Loucy (cell line): ENCODE data around the gene DHRS11.

ENCODE experiments used
- H2AFZ ChIP-seq: fragments of 200-600 bp; sonication (generic); 2 replicates; pipeline ENCODE4 v1.6.0; 2016; ENCODE audit warnings: antibody characterized with exemption, mild to moderate bottlenecking, low read length, moderate library complexity
- H3F3A ChIP-seq: fragments of 200-600 bp; 2 replicates; pipeline ENCODE4 v1.6.0; 2016; ENCODE audit warnings: antibody characterized with exemption, low read depth, mild to moderate bottlenecking
- H3K27me3 ChIP-seq: fragments of 200-600 bp; sonication (generic); 2 replicates; pipeline ENCODE4 v1.6.1; 2014; ENCODE audit warnings: low read length, mild to moderate bottlenecking; ENCODE audit not compliant: insufficient read depth, poor library complexity, severe bottlenecking
- H3K36me3 ChIP-seq: fragments of 200-600 bp; sonication (generic); 2 replicates; pipeline ENCODE4 v1.6.1; 2016; ENCODE audit warnings: low read length; ENCODE audit not compliant: insufficient read depth
- H3K4me1 ChIP-seq: fragments of 200-600 bp; sonication (generic); 2 replicates; pipeline ENCODE4 v1.5.1; 2014; ENCODE audit warnings: low read length, mild to moderate bottlenecking; ENCODE audit not compliant: insufficient read depth, poor library complexity, severe bottlenecking
- H3K4me2 ChIP-seq: fragments of 200-600 bp; sonication (generic); 2 replicates; pipeline ENCODE4 v1.6.0; 2014; ENCODE audit warnings: antibody characterized with exemption, low read length, low read depth, mild to moderate bottlenecking; ENCODE audit not compliant: poor library complexity, severe bottlenecking
- H3K4me3 ChIP-seq: fragments of 200-600 bp; sonication (generic); 2 replicates; pipeline ENCODE4 v1.5.1; 2014; ENCODE audit warnings: low read length, mild to moderate bottlenecking, mixed read lengths; ENCODE audit not compliant: poor library complexity, severe bottlenecking
- H3K79me2 ChIP-seq: fragments of 200-600 bp; sonication (generic); 2 replicates; pipeline ENCODE4 v1.6.1; 2014; ENCODE audit warnings: low read length; ENCODE audit not compliant: insufficient read depth
- H3K9ac ChIP-seq: fragments of 200-600 bp; sonication (generic); 2 replicates; pipeline ENCODE4 v1.6.0; 2014; ENCODE audit warnings: mild to moderate bottlenecking, low read depth, low read length, moderate library complexity; ENCODE audit not compliant: poor library complexity, severe bottlenecking
- H3K9me2 ChIP-seq: fragments of 200-600 bp; sonication (generic); replicated peaks from 2 replicates; pipeline ENCODE4 v1.6.1; 2016; ENCODE audit warnings: low read depth, low read length, mixed read lengths
- H3K9me3 ChIP-seq: fragments of 200-600 bp; sonication (generic); 2 replicates; pipeline ENCODE4 v1.6.1; 2014; ENCODE audit warnings: mild to moderate bottlenecking, antibody characterized with exemption, low read length, low read depth; ENCODE audit not compliant: insufficient read depth
- H4K20me1 ChIP-seq: fragments of 200-600 bp; sonication (generic); 2 replicates; pipeline ENCODE4 v1.6.0; 2014; ENCODE audit warnings: antibody characterized with exemption, low read length, mild to moderate bottlenecking; ENCODE audit not compliant: insufficient read depth, poor library complexity, severe bottlenecking
- CTCF ChIP-seq: fragments of 200-600 bp; sonication (generic); conservative IDR thresholded peaks from 2 replicates; pipeline ENCODE4 v1.5.1; 2014; ENCODE audit warnings: mild to moderate bottlenecking, antibody characterized with exemption, low read length
- EZH2phosphoT487 ChIP-seq: fragments of 200-600 bp; IDR thresholded peaks from 2 replicates; pipeline ENCODE4 v1.6.1; 2018; ENCODE audit warnings: antibody characterized with exemption, mild to moderate bottlenecking, moderate library complexity, borderline replicate concordance

DHRS11 gene

GRCh38 chr17:36610474-36610873, 18.8 kb downstream of the DHRS11 start:
- H3K9ac ChIP-seq: no peak overlapping the region
- H2AFZ ChIP-seq: no peak overlapping the region
- no peaks in the 10 kb centered on the region for H3K9me2 ChIP-seq
- H3K27me3 ChIP-seq: no peaks in the 10 kb centered on the region
- no peaks in the 10 kb centered on the region for H3F3A ChIP-seq
- TF ChIP-seq CTCF (no peak), EZH2phosphoT487 (no peak)
- H3K4me3 ChIP-seq: no peak overlapping the region
- peaks cover 6% of the 10 kb centered on the region for H3K4me1 ChIP-seq
- no peaks in the 10 kb centered on the region for H3K36me3 ChIP-seq
- no peaks in the 10 kb centered on the region for H4K20me1 ChIP-seq
- H3K79me2 ChIP-seq: peaks cover 7% of the 10 kb centered on the region; the same call in 1 of the 2 replicates
- no peak overlapping the region for H3K4me2 ChIP-seq
- no peaks in the 10 kb centered on the region for H3K9me3 ChIP-seq

DNA sequence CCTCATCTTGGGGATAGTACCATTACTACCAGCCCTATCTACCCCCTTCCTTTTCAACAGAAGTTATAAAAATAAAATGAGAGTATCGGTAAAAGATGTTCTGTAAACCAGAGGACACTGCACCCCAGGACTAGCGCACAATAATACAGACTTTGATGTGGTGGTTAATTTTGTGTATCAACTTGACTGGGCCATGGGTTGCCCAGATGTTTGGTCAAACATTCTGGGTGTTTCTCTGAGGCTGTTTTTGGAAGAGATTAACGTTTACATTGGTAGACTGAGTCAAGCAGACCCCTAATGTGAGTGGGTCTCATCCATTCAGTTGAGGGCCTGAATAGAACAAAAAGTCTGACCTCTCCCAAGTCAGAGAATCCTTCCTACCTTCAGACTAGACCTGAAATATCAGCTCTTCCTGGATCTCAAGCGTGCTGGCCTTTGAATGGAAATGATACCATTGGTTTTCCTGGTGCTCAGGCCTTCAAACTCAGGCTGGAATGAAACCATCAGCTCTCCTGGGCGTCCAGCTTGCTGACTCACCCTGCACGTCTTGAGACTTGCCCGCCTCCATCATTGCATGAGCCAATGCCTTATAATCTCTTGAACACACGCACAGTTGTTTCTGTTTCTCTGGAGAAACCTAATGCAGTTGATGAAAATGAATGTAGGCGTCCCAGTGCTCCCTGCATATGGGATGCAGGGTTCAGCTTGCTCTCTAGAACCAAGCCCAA, 19.8 kb downstream of the DHRS11 start:
- Histone ChIP-seq H3K79me2 (no peaks in the 10 kb centered on the region), H3K36me3 (no peaks in the 10 kb centered on the region), H3K27me3 (no peaks in the 10 kb centered on the region), H3K4me2 (no peak overlapping the region), H3K4me3 (no peak overlapping the region), H3K9me3 (no peaks in the 10 kb centered on the region), H3K4me1 (no peaks in the 10 kb centered on the region), H3K9ac (no peak overlapping the region), H3F3A (no peaks in the 10 kb centered on the region), H4K20me1 (no peaks in the 10 kb centered on the region), H3K9me2 (no peaks in the 10 kb centered on the region), H2AFZ (no peak overlapping the region)
- TF ChIP-seq EZH2phosphoT487 (no peak), CTCF (no peak)

- Histone ChIP-seq H2AFZ (no peak overlapping the region), H4K20me1 (no peaks in the 10 kb centered on the region), H3K4me1 (no peaks in the 10 kb centered on the region), H3F3A (no peaks in the 10 kb centered on the region), H3K36me3 (no peaks in the 10 kb centered on the region), H3K9me3 (no peaks in the 10 kb centered on the region), H3K27me3 (no peaks in the 10 kb centered on the region), H3K4me3 (no peak overlapping the region), H3K4me2 (no peak overlapping the region), H3K79me2 (no peaks in the 10 kb centered on the region), H3K9me2 (no peaks in the 10 kb centered on the region), H3K9ac (no peak overlapping the region)
- no peak for TF ChIP-seq CTCF
- TF ChIP-seq EZH2phosphoT487: no peak
These were observed 20.6 kb downstream of the DHRS11 start for GRCh38 chr17:36612323-36612722.
